ENCODE results near the gene TMEM255B. TPM values are rescaled to one million over a fixed set of nuclear protein-coding genes. Genes with fewer than 3 reads are reported as not detected.
A peak's percentile ranks its signal among the peaks of the same experiment; 100 is the strongest.
"Not testable (repeated sequence)": the region's sequence is repeated elsewhere in the genome, so short reads cannot be mapped to it uniquely, and the experiment has no call there.

Gene TMEM255B
- total and polyA plus RNA-seq, 4 experiments from 2014 or later = 0.07 to 1.00 (median 0.90) TPM; not detected in 1

DNA sequence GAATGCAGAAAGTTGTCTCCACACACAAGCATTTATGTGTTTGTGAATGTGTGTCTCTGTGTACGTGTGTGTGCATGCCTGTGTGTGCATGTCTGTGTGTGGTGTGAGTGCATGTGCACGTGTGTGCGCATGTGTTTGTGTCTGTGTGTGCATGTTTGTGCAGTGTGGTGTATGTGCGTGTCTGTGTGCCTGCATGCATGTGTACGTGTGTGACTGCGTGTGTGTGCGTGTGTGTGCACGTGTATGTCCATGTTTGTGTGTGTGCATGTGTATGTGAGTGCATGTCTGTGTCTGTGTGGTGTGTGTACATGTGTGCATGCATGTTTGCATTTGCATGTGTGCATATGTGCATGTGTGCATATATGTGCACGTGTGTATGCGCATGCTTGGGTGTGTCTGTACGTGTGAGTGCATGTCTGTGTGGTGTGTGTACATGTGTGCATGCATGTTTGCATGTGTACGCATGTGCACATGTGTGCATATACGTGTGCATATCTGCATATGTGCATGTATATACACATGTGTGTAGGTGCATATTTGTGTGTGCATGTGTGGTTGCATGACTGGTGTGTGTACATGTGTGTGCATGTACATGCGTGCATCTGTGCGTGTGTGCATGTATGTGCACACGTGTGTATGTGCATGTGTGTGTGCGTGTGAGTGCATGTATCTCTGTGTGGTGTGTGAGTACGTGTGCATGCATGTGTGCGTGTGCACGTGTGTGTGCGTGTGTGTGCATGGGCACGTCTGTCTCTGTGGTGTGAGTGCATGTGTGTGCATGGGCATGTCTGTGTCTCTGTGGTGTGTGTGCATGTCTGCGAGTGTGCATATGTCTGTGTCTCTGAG is 8.2 kb upstream of the TMEM255B start:
- Histone ChIP-seq H3K4me3 (ENCODE audit: low read length in 2 of 2) (no peak overlapping the region), H3K36me3 (ENCODE audit: insufficient read depth, low read length) (no peaks in the 10 kb centered on the region), H3K27me3 (ENCODE audit: insufficient read depth, low read length) (no peaks in the 10 kb centered on the region), H3K27ac (ENCODE audit: low read depth, low read length) (no peak overlapping the region), H3K4me1 (ENCODE audit: insufficient read depth, low read length) (no peaks in the 10 kb centered on the region), H3K9me3 (ENCODE audit: control insufficient read depth in 1 of 2, low read length in 2 of 2) (no peaks in the 10 kb centered on the region)
- Mint-ChIP-seq H3K27ac (peak overlapping the region in 1 of 7 donors; percentile 6), H3K4me3 (no peak overlapping the region), H3K36me3 (no peaks in the 10 kb centered on the region), H3K27me3 (peaks cover 0 to 3% of the 10 kb centered on the region in 2 donors), H3K9me3 (peaks cover 0 to 2% (median 0%) of the 10 kb centered on the region in 8 donors), H3K4me1 (peaks cover 0 to 7% (median 0%) of the 10 kb centered on the region in 4 donors)
- DNase-seq = no peak
- ChIA-PET CTCF (ENCODE audit: partially characterized antibody) (interaction anchor here (0.9 to 1.2 kb wide), 2 partner anchors 8 to 10 kb away, joined by 3 read pairs; partner anchors contain the start of gene TMEM255B), POLR2A (ENCODE audit: partially characterized antibody) (no interaction called here)
- intact Hi-C loops (cut with micrococcal nuclease) = no loop called here

DNA sequence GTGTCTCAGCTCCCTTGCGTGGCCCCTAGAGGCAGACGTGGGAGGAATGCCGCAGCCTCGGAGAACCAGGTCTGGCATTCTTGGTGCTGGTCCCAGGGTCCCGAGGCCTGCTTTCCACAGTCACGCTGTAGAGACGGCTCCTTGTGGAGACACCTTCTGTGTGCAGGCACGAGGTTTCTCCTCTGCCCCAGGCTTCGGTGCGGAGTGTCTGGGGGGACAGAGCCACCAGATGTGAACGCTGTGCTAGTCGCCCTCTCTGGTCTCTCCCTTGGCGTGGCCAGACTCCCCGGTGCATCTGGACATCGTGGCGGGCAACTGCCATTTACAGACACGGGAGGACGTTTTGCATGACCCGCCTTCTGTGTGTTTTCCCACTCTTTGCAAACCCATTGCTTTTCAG is 7.5 kb upstream of the TMEM255B start:
- CTCF ChIA-PET (ENCODE audit: partially characterized antibody) = no interaction called here
- Histone ChIP-seq H3K4me1 (ENCODE audit: insufficient read depth, low read length) (no peaks in the 10 kb centered on the region), H3K4me3 (ENCODE audit: low read length in 2 of 2) (no peak overlapping the region), H3K9me3 (ENCODE audit: control insufficient read depth in 1 of 2, low read length in 2 of 2) (no peaks in the 10 kb centered on the region), H3K27ac (ENCODE audit: low read depth, low read length) (no peak overlapping the region), H3K36me3 (ENCODE audit: insufficient read depth, low read length) (no peaks in the 10 kb centered on the region), H3K27me3 (ENCODE audit: insufficient read depth, low read length) (no peaks in the 10 kb centered on the region)
- Mint-ChIP-seq H3K27ac (no peak overlapping the region), H3K9me3 (peaks cover 0 to 2% (median 0%) of the 10 kb centered on the region in 8 donors), H3K4me3 (no peak overlapping the region), H3K36me3 (no peaks in the 10 kb centered on the region), H3K27me3 (peaks cover 3% of the 10 kb centered on the region in 2 donors), H3K4me1 (no peaks in the 10 kb centered on the region)
- POLR2A ChIA-PET (ENCODE audit: partially characterized antibody) = no interaction called here
- intact Hi-C loops (cut with micrococcal nuclease) = no loop called here
- DNase-seq = no peak

DNA sequence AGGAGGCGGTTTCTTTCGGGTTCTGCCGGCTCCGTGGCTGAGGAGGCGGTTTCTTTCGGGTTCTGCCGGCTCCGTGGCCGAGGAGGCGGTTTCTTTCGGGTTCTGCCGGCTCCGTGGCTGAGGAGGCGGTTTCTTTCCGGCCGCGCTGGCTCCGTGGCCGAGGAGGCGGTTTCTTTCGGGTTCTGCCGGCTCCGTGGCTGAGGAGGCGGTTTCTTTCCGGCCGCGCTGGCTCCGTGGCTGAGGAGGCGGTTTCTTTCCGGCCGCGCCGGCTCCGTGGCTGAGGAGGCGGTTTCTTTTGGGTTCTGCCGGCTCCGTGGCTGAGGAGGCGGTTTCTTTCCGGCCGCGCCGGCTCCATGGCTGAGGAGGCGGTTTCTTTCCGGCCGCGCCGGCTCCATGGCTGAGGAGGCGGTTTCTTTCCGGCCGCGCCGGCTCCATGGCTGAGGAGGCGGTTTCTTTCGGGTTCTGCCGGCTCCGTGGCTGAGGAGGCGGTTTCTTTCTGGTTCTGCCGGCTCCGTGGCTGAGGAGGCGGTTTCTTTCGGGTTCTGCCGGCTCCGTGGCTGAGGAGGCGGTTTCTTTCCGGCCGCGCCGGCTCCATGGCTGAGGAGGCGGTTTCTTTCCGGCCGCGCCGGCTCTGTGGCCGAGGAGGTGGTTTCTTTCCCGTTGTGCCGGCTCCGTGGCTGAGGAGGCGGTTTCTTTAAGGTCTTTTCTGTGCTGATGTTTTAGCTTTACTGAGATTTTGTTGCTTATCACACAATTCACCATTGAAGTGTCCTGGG is 6.6 kb upstream of the TMEM255B start:
- H3K4me1 ChIP-seq (ENCODE audit: insufficient read depth, low read length); POLR2A ChIA-PET (ENCODE audit: partially characterized antibody); H3K4me1 Mint-ChIP-seq; H3K27ac ChIP-seq (ENCODE audit: low read depth, low read length); H3K36me3 ChIP-seq (ENCODE audit: insufficient read depth, low read length); CTCF ChIA-PET (ENCODE audit: partially characterized antibody); H3K36me3 Mint-ChIP-seq; H3K27me3 Mint-ChIP-seq; DNase-seq; H3K27ac Mint-ChIP-seq; H3K9me3 Mint-ChIP-seq; H3K4me3 Mint-ChIP-seq; H3K9me3 ChIP-seq (ENCODE audit: control insufficient read depth in 1 of 2, low read length in 2 of 2); H3K4me3 ChIP-seq (ENCODE audit: low read length in 2 of 2); intact Hi-C loops (cut with micrococcal nuclease); H3K27me3 ChIP-seq (ENCODE audit: insufficient read depth, low read length): not testable (repeated sequence)

DNA sequence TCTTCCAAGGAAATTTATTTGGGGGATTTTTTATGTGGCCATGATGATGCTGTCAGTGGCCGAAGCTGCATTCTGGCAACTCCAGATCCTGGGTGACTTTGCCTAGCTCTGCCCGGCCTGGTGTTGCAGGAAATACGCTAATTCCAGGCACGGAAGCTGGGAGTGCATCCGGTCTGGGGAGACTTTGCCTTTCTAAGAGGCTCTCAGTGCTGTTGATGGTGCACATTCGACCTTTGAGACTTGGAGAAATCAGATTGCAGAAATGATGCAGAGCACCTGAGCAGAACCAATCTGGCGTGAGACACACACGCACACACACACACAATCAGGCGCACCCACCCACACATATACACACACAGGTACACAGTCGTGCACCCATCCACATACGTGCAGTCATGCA is 5.9 kb upstream of the TMEM255B start:
- no peaks in the 10 kb centered on the region for H3K9me3 ChIP-seq (ENCODE audit: control insufficient read depth in 1 of 2, low read length in 2 of 2)
- Mint-ChIP-seq H3K9me3 (peaks cover 0 to 2% (median 0%) of the 10 kb centered on the region in 8 donors), H3K36me3 (no peaks in the 10 kb centered on the region), H3K27me3 (peaks cover 4 to 8% of the 10 kb centered on the region in 2 donors), H3K4me1 (peaks cover under 1 to 2% (median 1%) of the 10 kb centered on the region in 4 donors), H3K4me3 (no peak overlapping the region), H3K27ac (no peak overlapping the region)
- H3K4me3 ChIP-seq (ENCODE audit: low read length in 2 of 2) = no peak overlapping the region
- peaks cover 5% of the 10 kb centered on the region for H3K27me3 ChIP-seq (ENCODE audit: insufficient read depth, low read length)
- no peak for DNase-seq
- ChIA-PET POLR2A (ENCODE audit: partially characterized antibody) (no interaction called here), CTCF (ENCODE audit: partially characterized antibody) (no interaction called here)
- H3K27ac ChIP-seq (ENCODE audit: low read depth, low read length) = no peak overlapping the region
- intact Hi-C loops (cut with micrococcal nuclease) = no loop called here
- H3K4me1 ChIP-seq (ENCODE audit: insufficient read depth, low read length) = no peaks in the 10 kb centered on the region
- no peaks in the 10 kb centered on the region for H3K36me3 ChIP-seq (ENCODE audit: insufficient read depth, low read length)

DNA sequence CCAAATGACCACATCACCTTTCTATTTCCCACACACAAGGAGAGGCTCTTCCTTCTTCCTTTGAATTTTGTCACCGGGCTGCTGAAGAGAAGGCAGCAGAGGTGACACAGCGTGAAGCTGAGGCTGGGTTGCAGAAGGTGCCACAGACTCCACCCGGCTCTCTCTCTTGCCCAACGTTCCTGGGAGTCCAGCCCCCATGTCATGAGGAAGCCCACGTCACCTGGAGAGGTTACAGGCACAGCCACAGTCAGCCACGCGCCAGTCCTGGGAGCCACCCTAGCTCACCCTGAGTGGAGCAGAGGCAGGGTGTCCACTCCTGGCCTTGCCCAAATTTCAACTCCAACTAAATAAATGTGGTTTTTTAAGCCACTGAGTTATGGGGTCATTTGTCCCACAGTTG is 4.8 kb upstream of the TMEM255B start:
- H3K4me1 ChIP-seq (ENCODE audit: insufficient read depth, low read length) = peaks cover 6% of the 10 kb centered on the region
- H3K27ac ChIP-seq (ENCODE audit: low read depth, low read length) = no peak overlapping the region
- Mint-ChIP-seq H3K27ac (no peak overlapping the region), H3K4me3 (no peak overlapping the region), H3K27me3 (peaks cover 4 to 11% of the 10 kb centered on the region in 2 donors), H3K9me3 (peaks cover 0 to 2% (median 0%) of the 10 kb centered on the region in 8 donors), H3K4me1 (peaks cover 3 to 8% (median 5%) of the 10 kb centered on the region in 4 donors), H3K36me3 (no peaks in the 10 kb centered on the region)
- H3K4me3 ChIP-seq (ENCODE audit: low read length in 2 of 2) = no peak overlapping the region
- ChIA-PET POLR2A (ENCODE audit: partially characterized antibody) (no interaction called here), CTCF (ENCODE audit: partially characterized antibody) (no interaction called here)
- intact Hi-C loops (cut with micrococcal nuclease) = no loop called here
- no peaks in the 10 kb centered on the region for H3K36me3 ChIP-seq (ENCODE audit: insufficient read depth, low read length)
- no peaks in the 10 kb centered on the region for H3K9me3 ChIP-seq (ENCODE audit: control insufficient read depth in 1 of 2, low read length in 2 of 2)
- H3K27me3 ChIP-seq (ENCODE audit: insufficient read depth, low read length) = peaks cover 7% of the 10 kb centered on the region
- DNase-seq = no peak

DNA sequence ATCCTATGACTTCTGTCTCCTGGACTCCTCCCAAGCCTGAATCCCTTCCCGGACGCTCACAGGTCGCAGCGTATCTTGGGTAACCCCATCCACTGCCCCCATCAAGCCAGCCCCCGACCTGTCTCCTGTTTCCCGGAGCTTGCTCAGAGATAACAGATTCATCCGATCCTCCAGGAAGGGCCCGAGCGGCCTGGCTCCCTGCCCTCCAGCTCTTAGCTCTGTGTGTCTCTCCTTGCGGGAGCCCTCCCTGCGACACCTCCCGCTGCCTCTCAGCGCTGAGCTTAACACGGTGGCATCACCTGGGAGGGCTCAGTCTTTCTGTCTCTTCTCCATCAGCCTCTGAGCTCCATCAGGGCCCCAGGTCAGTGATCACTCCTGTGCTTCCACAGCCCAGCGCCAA is 4.3 kb upstream of the TMEM255B start:
- H3K36me3 Mint-ChIP-seq = peaks cover 0 to 3% of the 10 kb centered on the region in 2 donors
- Histone ChIP-seq H3K27ac (ENCODE audit: low read depth, low read length) (no peak overlapping the region), H3K27me3 (ENCODE audit: insufficient read depth, low read length) (peaks cover 11% of the 10 kb centered on the region), H3K36me3 (ENCODE audit: insufficient read depth, low read length) (no peaks in the 10 kb centered on the region), H3K4me1 (ENCODE audit: insufficient read depth, low read length) (peaks cover 11% of the 10 kb centered on the region), H3K4me3 (ENCODE audit: low read length in 2 of 2) (no peak overlapping the region), H3K9me3 (ENCODE audit: control insufficient read depth in 1 of 2, low read length in 2 of 2) (no peaks in the 10 kb centered on the region)
- H3K9me3 Mint-ChIP-seq = peaks cover 0 to 2% (median 0%) of the 10 kb centered on the region in 8 donors
- H3K4me3 Mint-ChIP-seq = peak overlapping the region in 1 of 8 donors; percentile 32
- peaks cover 8 to 16% of the 10 kb centered on the region in 2 donors for H3K27me3 Mint-ChIP-seq
- no peak for DNase-seq
- ChIA-PET CTCF (ENCODE audit: partially characterized antibody) (no interaction called here), POLR2A (ENCODE audit: partially characterized antibody) (no interaction called here)
- no peak overlapping the region for H3K27ac Mint-ChIP-seq
- intact Hi-C loops (cut with micrococcal nuclease) = no loop called here
- peaks cover 7 to 12% (median 9%) of the 10 kb centered on the region in 4 donors for H3K4me1 Mint-ChIP-seq

DNA sequence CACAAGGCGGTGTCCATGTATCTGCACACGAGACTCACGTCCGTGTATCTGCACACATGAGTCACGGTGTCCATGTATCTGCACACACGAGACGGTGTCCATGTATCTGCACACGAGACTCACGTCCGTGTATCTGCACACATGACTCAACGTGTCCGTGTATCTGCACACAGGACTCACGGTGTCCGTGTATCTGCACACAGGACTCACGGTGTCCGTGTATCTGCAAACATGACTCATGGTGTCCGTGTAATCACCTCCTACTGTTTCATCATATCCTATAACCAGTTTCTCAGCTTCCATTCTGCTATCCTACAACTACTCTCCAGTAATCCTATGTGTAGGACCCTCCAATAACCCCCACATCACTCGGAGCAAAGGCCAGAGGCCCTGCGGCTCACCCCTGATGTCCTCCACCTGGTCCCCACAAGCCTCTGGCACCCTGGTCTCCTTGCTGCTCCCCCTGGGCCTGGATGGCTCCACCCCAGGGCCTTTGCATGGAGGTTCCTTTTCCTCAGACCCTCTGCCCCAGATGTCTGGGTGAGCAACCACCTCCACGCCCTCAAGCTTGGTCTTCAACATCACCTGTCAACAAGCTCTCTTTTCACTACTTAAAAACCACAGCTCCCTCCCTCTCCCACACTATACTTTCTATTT is 2.5 kb upstream of the TMEM255B start:
- Mint-ChIP-seq H3K9me3 (no peaks in the 10 kb centered on the region), H3K36me3 (peaks cover 0 to 3% of the 10 kb centered on the region in 2 donors), H3K4me1 (peaks cover 7 to 15% (median 12%) of the 10 kb centered on the region in 4 donors), H3K27me3 (peaks cover 16 to 29% of the 10 kb centered on the region in 2 donors), H3K27ac (no peak overlapping the region), H3K4me3 (peak overlapping the region in 1 of 8 donors; percentile 38)
- Histone ChIP-seq H3K4me1 (ENCODE audit: insufficient read depth, low read length) (peaks cover 14% of the 10 kb centered on the region), H3K27ac (ENCODE audit: low read depth, low read length) (no peak overlapping the region), H3K9me3 (ENCODE audit: control insufficient read depth in 1 of 2, low read length in 2 of 2) (no peaks in the 10 kb centered on the region), H3K4me3 (ENCODE audit: low read length in 2 of 2) (no peak overlapping the region), H3K27me3 (ENCODE audit: insufficient read depth, low read length) (peaks cover 29% of the 10 kb centered on the region), H3K36me3 (ENCODE audit: insufficient read depth, low read length) (no peaks in the 10 kb centered on the region)
- ChIA-PET CTCF (ENCODE audit: partially characterized antibody) (no interaction called here), POLR2A (ENCODE audit: partially characterized antibody) (interaction anchor here (0.6 kb wide), 1 partner anchor 15 kb away, joined by 4 read pairs; no protein-coding TSS in a partner anchor)
- DNase-seq = no peak
- intact Hi-C loops (cut with micrococcal nuclease) = no loop called here

Measured in CD4-positive, alpha-beta memory T cell (primary cell).